ENCODE data around the gene CASZ1.

GRCh38 chr1:10634428-10635084, 161.9 kb downstream of the CASZ1 start:
- TF ChIP-seq CTCF (IDR thresholded peaks at IDR 0.05), result no peak
- no peak for TF ChIP-seq EZH2phosphoT487 (IDR thresholded peaks at IDR 0.05)
- TF ChIP-seq EZH2 (IDR thresholded peaks at IDR 0.05), result no peak

Measured in neural progenitor cell (in vitro differentiated cells).